HG03439 (cell line): Measurements from ENCODE around the gene SIAH2.

Source experiments
- ATAC-seq: cut with Tn5 transposase; IDR thresholded peaks from one replicate; pipeline ENCODE4 v1.9.1; 2021; ENCODE audit warnings: mild to moderate bottlenecking, moderate library complexity; ENCODE audit not compliant: unreplicated experiment

The SIAH2 gene

GRCh38 chr3:150736316-150736719, 26.7 kb downstream of the SIAH2 start:
- no peak for ATAC-seq

- no peak for ATAC-seq
Observed at GRCh38 chr3:150734795-150735119, 28.2 kb downstream of the SIAH2 start.

GRCh38 chr3:150733936-150734794, 28.8 kb downstream of the SIAH2 start:
- no peak for ATAC-seq

GRCh38 chr3:150733373-150733935, 29.5 kb downstream of the SIAH2 start:
- no peak for ATAC-seq

- ATAC-seq: no peak
Observed at GRCh38 chr3:150729682-150730360, 33.1 kb downstream of the SIAH2 start.

GRCh38 chr3:150727653-150728502, 35.1 kb downstream of the SIAH2 start:
- no peak for ATAC-seq

GRCh38 chr3:150725548-150725947, 37.4 kb downstream of the SIAH2 start:
- ATAC-seq: no peak

- ATAC-seq: no peak
Observed at GRCh38 chr3:150723946-150724345, 39.0 kb downstream of the SIAH2 start.

- ATAC-seq: no peak
Observed at GRCh38 chr3:150722267-150722666, 40.7 kb downstream of the SIAH2 start.

GRCh38 chr3:150721285-150722130, 41.5 kb downstream of the SIAH2 start:
- ATAC-seq: peak; percentile 77

- no peak for ATAC-seq
Observed at GRCh38 chr3:150720444-150720843, 42.5 kb downstream of the SIAH2 start.

- ATAC-seq: no peak
Observed at GRCh38 chr3:150710097-150710496, 52.9 kb downstream of the SIAH2 start.

GRCh38 chr3:150703756-150704344, 59.1 kb downstream of the SIAH2 start, which contains the start of gene ERICH6:
Gene ERICH6, minus strand, starts transcription at chr3:150703920. Its CDS starts 22 bp downstream, at chr3:150703898.
- ATAC-seq: peak; percentile 97

- peak; percentile 41 for ATAC-seq
Observed at GRCh38 chr3:150703299-150703755, 59.6 kb downstream of the SIAH2 start.

GRCh38 chr3:150699068-150699639, 63.8 kb downstream of the SIAH2 start:
- no peak for ATAC-seq

- no peak for ATAC-seq
Observed at GRCh38 chr3:150697646-150698045, 65.3 kb downstream of the SIAH2 start.

GRCh38 chr3:150691414-150692040, 71.4 kb downstream of the SIAH2 start:
- no peak for ATAC-seq
